Measurements from ENCODE around the gene WDR7.

GRCh38 chr18:57059366-57059765, 408.2 kb downstream of the WDR7 start:
- no peak for TF ChIP-seq CTCF (IDR thresholded peaks at IDR 0.05)
- TF ChIP-seq POLR2A (IDR thresholded peaks at IDR 0.05) = no peak
